HTERT RPE-1 (cell line): ENCODE data around the gene CCDC50.

Experiments
- in situ Hi-C: fragments of 300-500 bp; cut with MboI; formaldehyde crosslinking; loops from 4 replicates; pipeline ENCODE4 v1.14.3; 2020; ENCODE audit warnings: low sequenced_read_pairs

CCDC50 gene

GRCh38 chr3:191415566-191415965 lies 86.4 kb downstream of the CCDC50 start:
- in situ Hi-C loops, result no loop called here

GRCh38 chr3:191417457-191417729 lies 88.2 kb downstream of the CCDC50 start:
- in situ Hi-C loops, result no loop called here

- in situ Hi-C loops, result no loop called here
These were observed 91.6 kb downstream of the CCDC50 start for GRCh38 chr3:191420771-191421170.

- in situ Hi-C loops, result no loop called here
These were observed 95.7 kb downstream of the CCDC50 start for GRCh38 chr3:191424881-191425280.

- in situ Hi-C loops, result no loop called here
These were observed 96.1 kb downstream of the CCDC50 start for GRCh38 chr3:191425322-191425734.

- in situ Hi-C loops, result no loop called here
These were observed 97.1 kb downstream of the CCDC50 start for GRCh38 chr3:191426311-191426710.

GRCh38 chr3:191428177-191428576 lies 99.0 kb downstream of the CCDC50 start:
- in situ Hi-C loops, result no loop called here

- in situ Hi-C loops, result no loop called here
These were observed 100.9 kb downstream of the CCDC50 start for GRCh38 chr3:191430103-191430502.

GRCh38 chr3:191431160-191431822 lies 102.1 kb downstream of the CCDC50 start:
- in situ Hi-C loops, result no loop called here

- in situ Hi-C loops, result no loop called here
These were observed 103.0 kb downstream of the CCDC50 start for GRCh38 chr3:191432162-191432561.

- in situ Hi-C loops, result no loop called here
These were observed 104.8 kb downstream of the CCDC50 start for GRCh38 chr3:191434024-191434423.

GRCh38 chr3:191435981-191436380 lies 106.8 kb downstream of the CCDC50 start:
- in situ Hi-C loops, result no loop called here

GRCh38 chr3:191438150-191438814 lies 109.1 kb downstream of the CCDC50 start:
- in situ Hi-C loops, result no loop called here

- in situ Hi-C loops, result no loop called here
These were observed 111.3 kb downstream of the CCDC50 start for GRCh38 chr3:191440532-191440931.

- in situ Hi-C loops, result no loop called here
These were observed 112.5 kb downstream of the CCDC50 start for GRCh38 chr3:191441687-191442086.

GRCh38 chr3:191444569-191444968 lies 115.4 kb downstream of the CCDC50 start:
- in situ Hi-C loops, result no loop called here
